Neural progenitor cell (in vitro differentiated cells): ENCODE measurements around the gene RAB31. TPM values are rescaled to one million over a fixed set of nuclear protein-coding genes. Genes with fewer than 3 reads are reported as not detected.

Experiments used
- DNase-seq: peaks from one replicate; pipeline ENCODE4 v3.0.0-alpha.2; 2016; ENCODE audit warnings: low spot score
- H2AFZ ChIP-seq: fragments of 200-600 bp; sonication (generic); replicated peaks from 2 replicates; pipeline ENCODE4 v1.6.1; 2016; ENCODE audit warnings: antibody characterized with exemption
- H3F3A ChIP-seq: fragments of 200-600 bp; sonication (generic); 2 replicates; pipeline ENCODE4 v1.6.1; 2016; ENCODE audit warnings: antibody characterized with exemption, low read depth
- H3K27ac ChIP-seq: fragments of 200-600 bp; sonication (generic); 2 replicates; pipeline ENCODE4 v1.5.1; 2016; ENCODE audit warnings: mild to moderate bottlenecking
- H3K27me3 ChIP-seq: fragments of 200-600 bp; sonication (generic); 2 replicates; pipeline ENCODE4 v1.6.1; 2016; ENCODE audit warnings: mild to moderate bottlenecking, moderate library complexity
- H3K36me3 ChIP-seq: fragments of 200-600 bp; sonication (generic); 2 replicates; pipeline ENCODE4 v1.5.1; 2016
- H3K4me1 ChIP-seq: fragments of 200-600 bp; sonication (generic); 2 replicates; pipeline ENCODE4 v1.6.1; 2016; ENCODE audit warnings: mixed run types
- H3K4me2 ChIP-seq: fragments of 200-600 bp; sonication (generic); 2 replicates; pipeline ENCODE4 v1.6.1; 2016
- H3K4me3 ChIP-seq: fragments of 200-600 bp; sonication (generic); 2 replicates; pipeline ENCODE4 v1.5.1; 2016
- H3K79me2 ChIP-seq: fragments of 200-600 bp; sonication (generic); 2 replicates; pipeline ENCODE4 v1.6.1; 2016; ENCODE audit warnings: low read depth
- H3K9ac ChIP-seq: fragments of 200-600 bp; sonication (generic); 2 replicates; pipeline ENCODE4 v1.6.1; 2016
- H3K9me3 ChIP-seq: fragments of 200-600 bp; sonication (generic); 2 replicates; pipeline ENCODE4 v1.5.1; 2016; ENCODE audit warnings: low read depth
- H4K20me1 ChIP-seq: fragments of 200-600 bp; sonication (generic); 2 replicates; pipeline ENCODE4 v1.6.1; 2016; ENCODE audit warnings: low read depth
- H3K27ac Mint-ChIP-seq: 3 replicates; pipeline ENCODE4 v1.8.0; 2021; ENCODE audit warnings: mixed read lengths
- H3K27me3 Mint-ChIP-seq: 2 replicates; pipeline ENCODE4 v1.8.0; 2022; ENCODE audit warnings: low read depth, mild to moderate bottlenecking, inconsistent platforms, moderate library complexity, mixed read lengths; ENCODE audit not compliant: insufficient read depth
- H3K36me3 Mint-ChIP-seq: 3 replicates; pipeline ENCODE4 v1.8.0; 2021; ENCODE audit warnings: mixed read lengths
- H3K4me1 Mint-ChIP-seq: 3 replicates; pipeline ENCODE4 v1.8.0; 2021; ENCODE audit warnings: mixed read lengths
- H3K4me3 Mint-ChIP-seq: 3 replicates; pipeline ENCODE4 v1.8.0; 2021; ENCODE audit warnings: mild to moderate bottlenecking, moderate library complexity, mixed read lengths
- H3K9me3 Mint-ChIP-seq: 3 replicates; pipeline ENCODE4 v1.8.0; 2020; ENCODE audit warnings: mixed read lengths
- EZH2 ChIP-seq: fragments of 200-600 bp; sonication (generic); IDR thresholded peaks from 2 replicates; pipeline ENCODE4 v1.6.1; 2017; ENCODE audit warnings: antibody characterized with exemption, mild to moderate bottlenecking, moderate library complexity
- EZH2phosphoT487 ChIP-seq: fragments of 200-600 bp; sonication (generic); IDR thresholded peaks from 2 replicates; pipeline ENCODE4 v1.6.1; 2017; ENCODE audit warnings: antibody characterized with exemption
- total RNA-seq: library from RNA; depleted of rRNA; stranded (reverse); fragments of >200 nt; gene quantifications from 2 replicates; pipeline ENCODE4 v1.2.3, GENCODE V29; 2015; ENCODE audit warnings: low replicate concordance
- TF ChIP-seq, protein P1 (sequence below): fragments of 200-600 bp; sonication (generic); IDR thresholded peaks from 2 replicates; pipeline ENCODE4 v1.5.1; 2017; ENCODE audit warnings: antibody characterized with exemption, mild to moderate bottlenecking

The RAB31 gene
- total RNA-seq, 1 donor from 2014 or later, result 5.0 TPM

DNA sequence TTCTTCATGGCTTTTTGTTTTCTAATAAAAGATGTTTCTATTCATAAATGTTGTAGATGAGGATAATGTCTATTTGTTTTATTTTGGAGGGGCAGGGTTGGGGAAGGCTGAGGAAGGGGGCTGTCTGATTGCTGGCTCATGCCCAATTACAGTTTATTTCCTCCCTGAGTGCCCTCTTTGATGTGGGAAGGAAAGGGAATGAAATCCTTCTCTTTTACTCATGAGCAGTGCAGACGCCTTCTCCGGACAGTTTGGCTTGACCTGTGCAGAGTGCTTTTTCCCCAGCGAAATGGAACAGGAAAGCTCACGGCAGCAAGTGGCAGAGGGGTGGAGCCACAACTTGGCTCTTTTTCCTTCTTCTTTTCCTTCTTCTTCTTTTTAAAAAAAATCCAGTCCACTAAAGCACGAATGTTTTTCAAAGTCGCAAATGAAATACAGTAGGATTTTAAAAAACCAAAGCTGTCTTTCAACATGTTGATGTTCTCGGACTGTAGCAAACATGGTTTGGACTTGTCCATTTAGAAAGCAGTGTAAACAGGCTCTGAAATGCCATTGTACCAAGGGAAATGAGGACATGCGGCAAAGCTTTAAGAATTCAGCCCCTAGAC, 34.5 kb downstream of the RAB31 start:
- Mint-ChIP-seq H3K36me3 (no peaks in the 10 kb centered on the region), H3K27ac (peak overlapping the region; percentile 88), H3K4me3 (peak overlapping the region; percentile 62), H3K27me3 (peaks cover 5% of the 10 kb centered on the region), H3K9me3 (no peaks in the 10 kb centered on the region), H3K4me1 (peaks cover 40% of the 10 kb centered on the region)
- Histone ChIP-seq H3F3A (no peaks in the 10 kb centered on the region), H3K4me3 (no peak overlapping the region), H3K27ac (no peak overlapping the region), H3K36me3 (no peaks in the 10 kb centered on the region), H3K79me2 (no peaks in the 10 kb centered on the region), H4K20me1 (no peaks in the 10 kb centered on the region), H3K9me3 (no peaks in the 10 kb centered on the region), H3K4me2 (peak overlapping the region; percentile 40), H3K27me3 (no peaks in the 10 kb centered on the region), H3K9ac (no peak overlapping the region), H3K4me1 (peaks cover 9% of the 10 kb centered on the region), H2AFZ (peak overlapping the region; percentile 81)
- TF ChIP-seq, protein P1, sequence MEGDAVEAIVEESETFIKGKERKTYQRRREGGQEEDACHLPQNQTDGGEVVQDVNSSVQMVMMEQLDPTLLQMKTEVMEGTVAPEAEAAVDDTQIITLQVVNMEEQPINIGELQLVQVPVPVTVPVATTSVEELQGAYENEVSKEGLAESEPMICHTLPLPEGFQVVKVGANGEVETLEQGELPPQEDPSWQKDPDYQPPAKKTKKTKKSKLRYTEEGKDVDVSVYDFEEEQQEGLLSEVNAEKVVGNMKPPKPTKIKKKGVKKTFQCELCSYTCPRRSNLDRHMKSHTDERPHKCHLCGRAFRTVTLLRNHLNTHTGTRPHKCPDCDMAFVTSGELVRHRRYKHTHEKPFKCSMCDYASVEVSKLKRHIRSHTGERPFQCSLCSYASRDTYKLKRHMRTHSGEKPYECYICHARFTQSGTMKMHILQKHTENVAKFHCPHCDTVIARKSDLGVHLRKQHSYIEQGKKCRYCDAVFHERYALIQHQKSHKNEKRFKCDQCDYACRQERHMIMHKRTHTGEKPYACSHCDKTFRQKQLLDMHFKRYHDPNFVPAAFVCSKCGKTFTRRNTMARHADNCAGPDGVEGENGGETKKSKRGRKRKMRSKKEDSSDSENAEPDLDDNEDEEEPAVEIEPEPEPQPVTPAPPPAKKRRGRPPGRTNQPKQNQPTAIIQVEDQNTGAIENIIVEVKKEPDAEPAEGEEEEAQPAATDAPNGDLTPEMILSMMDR, result no peak
- TF ChIP-seq EZH2 (no peak), EZH2phosphoT487 (no peak)
- no peak for DNase-seq

DNA sequence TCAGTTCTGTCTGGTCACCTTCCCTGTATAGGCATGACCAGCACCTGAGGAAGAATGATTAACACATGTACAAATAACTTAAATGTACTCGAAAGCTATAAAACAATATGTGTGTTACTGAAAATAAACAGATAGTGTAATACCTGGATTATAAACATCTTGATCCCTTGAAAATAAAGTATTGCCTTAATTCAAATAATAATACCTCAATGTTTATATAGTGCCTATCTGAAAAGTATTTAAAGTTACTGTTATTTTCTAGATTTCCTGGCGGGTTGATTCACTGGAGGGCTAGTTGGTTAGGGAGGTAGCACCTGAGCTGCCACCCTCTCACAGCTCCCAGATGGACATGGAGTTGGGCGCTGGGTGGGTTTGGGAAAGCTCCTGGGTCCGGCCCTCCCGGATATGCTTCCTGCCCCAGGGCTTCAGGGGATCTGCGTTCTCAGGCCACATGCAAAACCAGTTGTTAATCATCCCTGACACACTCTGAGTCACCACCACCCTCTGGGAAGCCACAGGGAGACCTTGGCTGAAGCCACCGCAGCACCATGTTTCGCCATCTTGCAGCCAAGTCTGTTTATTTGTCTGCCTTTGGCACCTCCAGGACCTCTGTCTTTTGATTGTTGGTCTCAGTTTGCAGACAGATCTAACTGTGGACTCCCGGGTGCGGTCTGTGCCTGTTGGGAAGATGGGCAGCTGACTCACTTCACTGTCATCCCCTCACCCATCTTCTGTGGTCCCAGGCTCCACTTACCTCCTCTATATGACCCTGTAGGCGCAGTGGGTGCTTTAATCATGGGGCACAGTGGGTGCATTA, 35.3 kb downstream of the RAB31 start:
- H3K27ac Mint-ChIP-seq, result no peak overlapping the region

DNA sequence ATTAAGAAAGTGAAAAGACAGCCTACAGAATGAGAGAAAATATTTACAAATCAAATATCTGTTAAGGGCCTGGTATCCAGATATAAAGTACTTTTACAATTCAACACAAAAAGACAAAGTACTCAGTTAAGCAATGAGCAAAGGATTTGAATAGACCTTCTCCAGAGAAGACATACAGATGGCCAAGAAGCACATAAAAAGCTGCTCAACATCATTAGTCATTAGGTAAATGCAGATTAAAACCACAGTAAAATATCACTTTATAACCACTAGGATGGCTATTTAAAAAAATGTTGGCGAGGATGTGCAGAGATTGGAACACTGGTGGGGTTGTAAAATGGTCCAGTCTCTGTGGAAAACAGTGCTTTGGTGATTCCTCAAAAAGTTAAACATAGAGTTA, 38.9 kb downstream of the RAB31 start:
- no peaks in the 10 kb centered on the region for H3K9me3 ChIP-seq
- TF ChIP-seq EZH2 (no peak), EZH2phosphoT487 (no peak)
- H3K79me2 ChIP-seq, result no peaks in the 10 kb centered on the region
- H3K36me3 ChIP-seq, result no peaks in the 10 kb centered on the region
- Mint-ChIP-seq H3K36me3 (peaks cover 2% of the 10 kb centered on the region), H3K4me1 (peaks cover 21% of the 10 kb centered on the region), H3K27me3 (peaks cover 3% of the 10 kb centered on the region), H3K4me3 (no peak overlapping the region), H3K27ac (no peak overlapping the region), H3K9me3 (no peaks in the 10 kb centered on the region)
- no peak overlapping the region for H2AFZ ChIP-seq
- DNase-seq, result no peak
- H3K9ac ChIP-seq, result no peak overlapping the region
- no peak overlapping the region for H3K27ac ChIP-seq
- H3K4me2 ChIP-seq, result no peak overlapping the region
- no peak overlapping the region for H3K4me3 ChIP-seq
- no peaks in the 10 kb centered on the region for H4K20me1 ChIP-seq
- no peaks in the 10 kb centered on the region for H3F3A ChIP-seq
- H3K27me3 ChIP-seq, result no peaks in the 10 kb centered on the region
- peaks cover 6% of the 10 kb centered on the region for H3K4me1 ChIP-seq

More for the DNA sequence above, 35.3 kb downstream of the RAB31 start:
- no peaks in the 10 kb centered on the region for H3K79me2 ChIP-seq
- peaks cover 9% of the 10 kb centered on the region for H3K4me1 ChIP-seq
- no peaks in the 10 kb centered on the region for H3K9me3 ChIP-seq
- Mint-ChIP-seq H3K4me3 (no peak overlapping the region), H3K4me1 (peaks cover 32% of the 10 kb centered on the region), H3K27me3 (peaks cover 5% of the 10 kb centered on the region), H3K9me3 (no peaks in the 10 kb centered on the region), H3K36me3 (no peaks in the 10 kb centered on the region)
- DNase-seq, result no peak
- H2AFZ ChIP-seq, result peak overlapping the region; percentile 7
- no peak overlapping the region for H3K9ac ChIP-seq
- no peak overlapping the region for H3K4me2 ChIP-seq
- H3K27me3 ChIP-seq, result no peaks in the 10 kb centered on the region
- H3K36me3 ChIP-seq, result no peaks in the 10 kb centered on the region
- no peak overlapping the region for H3K27ac ChIP-seq
- TF ChIP-seq, protein P1, result no peak
- TF ChIP-seq EZH2phosphoT487 (no peak), EZH2 (no peak)
- H3K4me3 ChIP-seq, result no peak overlapping the region
- no peaks in the 10 kb centered on the region for H4K20me1 ChIP-seq
- no peaks in the 10 kb centered on the region for H3F3A ChIP-seq

DNA sequence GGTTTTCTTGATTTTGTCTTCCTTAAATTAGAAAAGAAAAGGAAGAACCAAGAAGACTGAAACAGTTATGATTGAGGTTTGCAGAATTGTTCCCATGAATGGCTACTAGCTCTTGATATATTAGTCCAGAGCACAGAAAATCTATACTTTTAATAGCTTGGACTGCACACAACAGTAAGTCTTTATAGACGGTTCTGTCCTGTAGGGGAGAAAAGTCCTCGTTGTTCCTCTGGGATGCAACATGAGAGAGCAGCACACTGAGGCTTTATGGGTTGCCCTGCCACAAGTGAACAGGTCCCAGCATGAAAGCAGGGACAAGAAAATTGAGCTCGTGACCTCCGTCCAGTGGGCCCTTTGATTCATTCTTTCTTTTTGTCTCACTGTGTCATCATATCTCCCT, 41.5 kb downstream of the RAB31 start:
- H3K27me3 ChIP-seq, result no peaks in the 10 kb centered on the region
- no peak overlapping the region for H2AFZ ChIP-seq
- DNase-seq, result no peak
- H3K4me1 ChIP-seq, result no peaks in the 10 kb centered on the region
- H3K27me3 Mint-ChIP-seq, result peaks cover 4% of the 10 kb centered on the region
- no peaks in the 10 kb centered on the region for H3K79me2 ChIP-seq
- H3K9me3 ChIP-seq, result no peaks in the 10 kb centered on the region
- H3K4me3 Mint-ChIP-seq, result no peak overlapping the region
- no peaks in the 10 kb centered on the region for H3K9me3 Mint-ChIP-seq
- no peak overlapping the region for H3K4me2 ChIP-seq
- H3K4me1 Mint-ChIP-seq, result peaks cover 8% of the 10 kb centered on the region
- no peak overlapping the region for H3K4me3 ChIP-seq
- H3K36me3 ChIP-seq, result no peaks in the 10 kb centered on the region
- H3F3A ChIP-seq, result no peaks in the 10 kb centered on the region
- TF ChIP-seq, protein P1, result no peak
- TF ChIP-seq EZH2phosphoT487 (no peak), EZH2 (no peak)
- H3K36me3 Mint-ChIP-seq, result peaks cover 2% of the 10 kb centered on the region
- no peak overlapping the region for H3K27ac ChIP-seq
- H3K27ac Mint-ChIP-seq, result peak overlapping the region; percentile 48
- H3K9ac ChIP-seq, result no peak overlapping the region
- no peaks in the 10 kb centered on the region for H4K20me1 ChIP-seq
